TTC549 (cell line): ENCODE data around the gene ACADM.
"Not testable (repeated sequence)": the region's sequence is repeated elsewhere in the genome, so short reads cannot be mapped to it uniquely, and the experiment has no call there.

ENCODE experiments used
- FAIRE-seq: peaks from 2 replicates; lab custom pipeline; 2012; peaks lifted over from hg19 to GRCh38; lab: Jason Lieb, UNC

ACADM gene

DNA sequence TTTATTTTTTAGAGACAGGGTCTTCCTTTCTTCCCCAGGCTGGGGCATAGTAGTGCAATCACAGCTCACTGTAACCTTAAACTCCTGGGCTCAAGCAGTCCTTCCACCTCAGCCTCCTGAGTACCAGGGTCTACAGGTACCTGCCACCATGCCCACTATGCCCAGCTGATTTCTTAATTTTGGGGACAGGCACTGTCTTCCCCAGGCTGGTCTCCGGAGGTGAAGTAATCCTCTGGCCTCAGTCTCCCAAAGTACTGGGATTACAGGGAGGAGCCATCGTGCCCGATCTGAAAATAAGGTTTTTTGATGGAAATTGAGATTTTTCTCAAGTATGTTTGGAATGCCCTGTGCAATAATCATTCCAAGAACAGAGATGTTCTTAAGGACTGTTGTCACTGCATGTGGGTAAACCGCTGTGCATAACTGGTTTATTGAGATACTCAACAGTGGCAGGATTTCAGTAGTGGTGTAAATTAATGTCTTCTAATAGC lies 71.2 kb downstream of the ACADM start:
- FAIRE-seq = no peak

DNA sequence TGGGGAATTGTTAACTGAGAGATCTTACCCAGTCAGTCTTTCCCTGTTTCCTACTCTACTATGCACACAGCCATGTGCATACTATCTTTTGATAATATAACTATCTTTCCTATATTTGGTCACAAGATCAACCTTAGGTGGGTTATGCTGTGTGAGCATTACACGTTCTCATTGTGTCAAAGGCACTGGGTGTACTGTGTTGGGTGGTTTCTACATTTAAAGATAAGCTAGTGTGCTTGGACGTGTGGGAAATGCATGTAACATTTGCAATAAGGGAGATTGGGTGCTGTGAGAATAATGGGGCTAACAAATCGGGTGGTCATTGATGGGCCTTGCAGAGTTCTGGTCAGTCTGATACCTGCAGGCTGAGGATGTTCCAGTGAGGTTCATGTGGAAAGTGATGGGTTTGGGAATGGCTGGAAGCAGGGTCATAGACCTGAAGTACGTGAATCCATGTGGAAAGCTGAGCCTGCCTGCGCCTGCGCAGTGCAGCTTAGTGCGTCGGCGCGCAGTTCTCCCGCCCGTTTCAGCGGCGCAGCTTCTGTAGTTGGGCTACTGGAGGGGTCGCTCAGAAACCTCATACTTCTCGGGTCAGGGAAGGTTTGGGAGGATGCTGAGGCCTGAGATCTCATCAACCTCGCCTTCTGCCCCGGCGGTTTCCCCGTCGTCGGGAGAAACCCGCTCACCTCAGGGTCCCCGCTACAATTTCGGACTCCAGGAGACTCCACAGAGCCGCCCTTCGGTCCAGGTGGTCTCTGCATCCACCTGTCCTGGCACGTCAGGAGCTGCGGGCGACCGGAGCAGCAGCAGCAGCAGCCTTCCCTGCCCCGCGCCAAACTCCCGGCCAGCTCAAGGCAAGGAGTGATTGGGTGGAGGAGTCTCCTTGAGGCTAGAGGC lies 72.1 kb downstream of the ACADM start, which contains the start of gene MSH4:
Gene MSH4, plus strand, starts transcription at position 507 of the 897 bp plus-strand sequence. Its CDS starts 104 bp downstream, at position 611.
- FAIRE-seq = no peak

DNA sequence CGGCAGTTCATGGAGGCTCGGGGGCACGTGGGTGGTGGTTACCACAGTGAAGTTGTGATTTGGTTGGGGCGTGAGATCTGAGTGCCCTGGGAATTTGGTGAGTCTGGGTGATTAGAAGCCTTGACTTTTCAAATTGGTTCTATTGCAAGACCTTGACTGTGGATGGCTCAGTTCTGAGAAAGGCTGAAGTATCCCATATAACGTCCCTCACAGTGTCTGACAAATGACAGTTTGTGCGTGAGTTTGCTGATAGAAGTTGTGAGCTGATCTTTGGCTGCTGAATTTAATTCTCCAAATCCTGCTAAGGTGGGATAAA lies 72.7 kb downstream of the ACADM start:
- FAIRE-seq = no peak

DNA sequence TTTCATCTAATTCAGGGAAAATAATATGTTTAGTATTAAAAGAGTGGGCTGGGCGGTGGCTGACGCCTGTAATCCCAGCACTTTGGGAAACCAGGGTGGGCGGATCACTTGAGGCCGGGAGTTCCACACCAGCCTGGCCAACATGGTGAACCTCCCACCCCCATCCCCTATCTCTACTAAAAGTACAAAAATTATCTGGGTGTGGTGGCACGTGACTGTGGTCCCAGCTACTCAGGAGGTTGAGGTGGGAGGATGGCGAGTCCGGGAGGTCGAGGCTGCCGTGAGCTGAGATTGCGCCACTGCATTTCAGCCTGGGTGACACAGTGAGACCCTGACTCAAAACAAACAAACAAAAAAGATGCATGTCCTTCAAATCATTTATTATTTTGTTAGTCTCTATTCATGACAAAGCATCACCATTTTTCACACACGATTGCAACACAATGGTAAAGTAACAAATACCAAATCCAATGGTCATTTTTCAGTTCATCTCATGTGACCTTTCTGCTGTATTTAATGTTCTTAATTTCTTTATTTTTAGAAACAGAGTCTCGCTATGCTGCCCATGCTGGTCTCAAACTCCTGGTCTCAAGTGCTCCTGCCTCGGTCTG lies 73.2 kb downstream of the ACADM start:
- FAIRE-seq = no peak

DNA sequence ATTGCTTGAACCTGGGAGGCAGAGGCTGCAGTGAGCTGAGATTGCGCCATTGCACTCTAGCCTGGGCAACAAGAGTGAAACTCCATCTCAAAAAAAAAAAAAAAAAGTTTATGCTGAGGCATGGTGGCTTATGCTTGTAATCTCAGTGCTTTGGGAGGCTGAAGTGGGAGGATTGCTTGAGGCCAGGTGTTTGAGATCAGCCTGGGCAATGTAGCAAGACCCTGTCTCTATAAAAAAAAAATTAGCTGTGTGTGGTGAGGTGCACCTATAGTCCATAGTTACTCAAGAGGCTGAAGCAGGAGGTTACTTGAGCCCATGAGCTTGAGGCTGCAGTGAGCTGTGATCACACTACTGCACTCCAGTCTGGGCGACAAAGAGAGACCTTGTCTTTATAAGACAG lies 77.0 kb downstream of the ACADM start:
- not testable (repeated sequence) for FAIRE-seq

DNA sequence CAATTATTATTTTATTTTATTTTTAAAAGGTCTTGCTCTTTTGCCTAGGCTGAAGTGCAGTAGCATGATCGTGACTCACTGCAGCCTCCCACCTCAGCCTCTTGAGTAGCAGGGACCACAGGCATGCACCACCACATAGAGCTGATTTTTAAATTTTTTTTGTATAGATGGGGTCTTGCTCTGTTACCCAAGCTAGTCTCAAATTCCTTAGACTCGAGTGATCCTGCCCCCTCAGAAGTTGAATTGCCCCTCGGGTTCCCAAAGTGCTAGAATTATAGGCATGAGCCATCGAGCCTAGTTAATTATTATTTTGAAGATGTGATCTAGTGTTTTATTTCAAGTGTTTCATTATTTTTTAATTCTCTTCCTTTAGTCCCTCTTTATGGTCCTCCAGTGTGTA lies 84.4 kb downstream of the ACADM start:
- FAIRE-seq = no peak

DNA sequence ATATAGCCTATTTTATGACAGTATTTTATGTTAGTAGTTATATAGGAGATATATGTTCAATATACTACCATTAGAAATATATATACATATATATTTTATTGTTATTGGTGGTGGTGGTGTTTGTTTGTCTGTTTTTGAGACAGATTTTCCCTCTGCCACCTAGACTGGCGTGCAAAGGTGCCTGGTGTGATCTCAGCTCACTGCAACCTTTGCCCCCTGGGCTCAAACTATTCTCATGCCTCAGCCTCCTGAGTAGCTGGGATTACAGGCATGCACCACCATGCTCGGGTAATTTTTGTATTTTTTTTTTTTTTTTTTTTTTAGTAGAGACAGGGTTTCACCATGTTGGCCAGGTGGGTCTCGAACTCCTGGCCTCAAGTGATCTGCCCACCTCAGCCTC lies 85.6 kb downstream of the ACADM start:
- FAIRE-seq = not testable (repeated sequence)

DNA sequence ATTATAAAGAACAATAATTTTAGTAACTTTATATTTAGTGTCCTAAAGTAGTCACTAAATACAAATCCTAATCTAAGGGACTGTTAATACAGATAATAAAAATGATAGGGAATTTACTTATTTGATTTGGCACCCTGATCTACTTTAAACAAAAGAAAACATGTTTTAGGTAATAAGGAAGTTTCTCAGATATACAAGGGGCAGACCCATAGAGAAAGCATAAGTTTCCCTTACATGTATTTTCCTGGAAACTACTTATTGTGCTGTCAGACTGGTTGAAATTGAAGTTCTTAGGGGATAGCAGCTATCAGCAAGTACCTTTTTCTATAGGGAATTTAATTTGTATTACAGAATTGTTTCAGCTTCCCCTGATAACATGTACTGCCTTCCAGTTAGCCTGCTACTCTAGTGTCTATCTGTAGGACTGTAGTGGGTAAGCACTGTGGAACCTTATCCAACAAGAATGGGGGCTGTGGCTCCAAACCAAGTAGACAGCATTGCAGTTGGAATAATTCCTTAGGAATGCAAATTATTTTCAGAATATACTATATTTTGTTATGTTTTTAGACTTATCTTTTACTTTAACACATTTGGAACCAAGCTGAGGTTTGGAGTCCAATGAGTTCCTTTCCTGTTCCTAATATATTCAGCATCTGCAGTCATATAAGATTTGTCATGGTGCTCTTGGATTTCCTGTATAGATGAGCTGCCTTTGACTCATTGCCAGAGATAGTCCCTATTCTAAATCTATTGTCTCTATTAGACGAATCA lies 86.9 kb downstream of the ACADM start:
- no peak for FAIRE-seq

DNA sequence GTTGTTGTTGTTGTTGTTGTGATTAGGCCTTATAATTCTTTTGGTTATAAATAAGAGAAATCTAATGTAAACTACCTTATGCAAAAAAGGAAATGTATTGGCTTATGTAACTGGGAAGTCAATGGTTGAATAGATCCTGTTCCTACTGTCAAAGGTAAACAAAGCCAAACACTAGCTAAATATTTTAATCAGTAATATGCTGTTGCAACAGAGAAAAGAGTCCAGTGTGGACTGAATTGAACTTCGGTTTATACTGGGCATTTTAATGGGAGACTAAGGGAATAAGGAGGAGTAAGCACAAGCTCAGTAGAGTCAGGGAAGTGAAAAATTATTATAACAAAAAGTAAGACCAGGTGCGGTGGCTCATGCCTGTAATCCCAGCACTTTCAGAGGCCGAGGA lies 87.6 kb downstream of the ACADM start:
- FAIRE-seq = no peak
